Measurements from ENCODE around the gene U2AF2.

Gene U2AF2

DNA sequence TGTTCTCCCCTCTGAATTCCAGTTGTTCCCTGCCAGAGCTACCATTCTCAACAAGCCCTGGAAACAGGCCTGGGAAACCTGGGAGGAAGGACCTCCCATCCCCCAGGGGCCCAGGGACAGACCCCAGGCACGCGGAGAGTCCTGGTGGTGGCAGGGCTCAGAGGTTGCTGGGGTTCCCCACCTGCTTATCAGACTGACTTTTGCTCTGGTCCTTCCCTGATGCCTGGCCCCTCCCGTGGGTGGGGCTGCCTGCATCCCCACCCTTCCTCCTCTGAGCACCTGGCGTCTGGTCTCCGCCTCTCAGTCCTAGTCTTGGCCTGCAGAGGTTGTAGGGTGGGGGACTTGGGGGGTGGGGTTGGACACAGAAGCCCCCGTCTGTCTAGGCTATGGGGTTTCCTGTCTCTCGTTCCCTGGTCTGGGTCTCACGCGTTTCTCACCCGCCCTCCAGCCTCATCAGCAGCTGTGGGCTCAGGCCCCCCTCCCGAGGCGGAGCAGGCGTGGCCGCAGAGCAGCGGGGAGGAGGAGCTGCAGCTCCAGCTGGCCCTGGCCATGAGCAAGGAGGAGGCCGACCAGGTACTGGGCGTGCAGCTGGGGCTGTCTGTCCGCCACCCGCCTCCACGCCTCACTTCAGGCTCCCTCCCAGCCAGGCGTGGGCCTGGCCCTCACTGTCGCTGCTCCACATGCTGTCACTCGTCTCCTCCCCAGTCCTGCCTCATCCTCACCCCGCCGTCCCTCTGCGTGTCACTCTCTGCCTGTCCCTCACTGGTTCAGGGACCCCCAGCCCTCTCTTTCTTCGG, 33.8 kb downstream of the U2AF2 start:
- DNase-seq (ENCODE audit: low read depth) = no peak
- no peak overlapping the region for H3K4me3 ChIP-seq (ENCODE audit: low read depth, low read length)
- in situ Hi-C loops (cut with HindIII; ENCODE audit: low sequenced_read_pairs) = no loop called here
- TF ChIP-seq, protein P1, sequence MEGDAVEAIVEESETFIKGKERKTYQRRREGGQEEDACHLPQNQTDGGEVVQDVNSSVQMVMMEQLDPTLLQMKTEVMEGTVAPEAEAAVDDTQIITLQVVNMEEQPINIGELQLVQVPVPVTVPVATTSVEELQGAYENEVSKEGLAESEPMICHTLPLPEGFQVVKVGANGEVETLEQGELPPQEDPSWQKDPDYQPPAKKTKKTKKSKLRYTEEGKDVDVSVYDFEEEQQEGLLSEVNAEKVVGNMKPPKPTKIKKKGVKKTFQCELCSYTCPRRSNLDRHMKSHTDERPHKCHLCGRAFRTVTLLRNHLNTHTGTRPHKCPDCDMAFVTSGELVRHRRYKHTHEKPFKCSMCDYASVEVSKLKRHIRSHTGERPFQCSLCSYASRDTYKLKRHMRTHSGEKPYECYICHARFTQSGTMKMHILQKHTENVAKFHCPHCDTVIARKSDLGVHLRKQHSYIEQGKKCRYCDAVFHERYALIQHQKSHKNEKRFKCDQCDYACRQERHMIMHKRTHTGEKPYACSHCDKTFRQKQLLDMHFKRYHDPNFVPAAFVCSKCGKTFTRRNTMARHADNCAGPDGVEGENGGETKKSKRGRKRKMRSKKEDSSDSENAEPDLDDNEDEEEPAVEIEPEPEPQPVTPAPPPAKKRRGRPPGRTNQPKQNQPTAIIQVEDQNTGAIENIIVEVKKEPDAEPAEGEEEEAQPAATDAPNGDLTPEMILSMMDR (IDR thresholded peaks at IDR 0.05; ENCODE audit: low read depth, low read length, missing control alignments) = no peak

GRCh38 chr19:55689411-55690108, 34.7 kb downstream of the U2AF2 start:
- no peak overlapping the region for H3K4me3 ChIP-seq (ENCODE audit: low read depth, low read length)
- in situ Hi-C loops (cut with HindIII; ENCODE audit: low sequenced_read_pairs) = no loop called here
- DNase-seq (ENCODE audit: low read depth) = no peak
- TF ChIP-seq, protein P1 (IDR thresholded peaks at IDR 0.05; ENCODE audit: low read depth, low read length, missing control alignments) = no peak

GRCh38 chr19:55690109-55690768, 35.4 kb downstream of the U2AF2 start:
- in situ Hi-C loops (cut with HindIII; ENCODE audit: low sequenced_read_pairs) = no loop called here
- TF ChIP-seq, protein P1 (IDR thresholded peaks at IDR 0.05; ENCODE audit: low read depth, low read length, missing control alignments) = no peak
- DNase-seq (ENCODE audit: low read depth) = no peak
- H3K4me3 ChIP-seq (ENCODE audit: low read depth, low read length) = no peak overlapping the region

- TF ChIP-seq, protein P1 (IDR thresholded peaks at IDR 0.05; ENCODE audit: low read depth, low read length, missing control alignments) = no peak
- no peak overlapping the region for H3K4me3 ChIP-seq (ENCODE audit: low read depth, low read length)
- in situ Hi-C loops (cut with HindIII; ENCODE audit: low sequenced_read_pairs) = no loop called here
- no peak for DNase-seq (ENCODE audit: low read depth)
Observed at GRCh38 chr19:55690769-55691545, 36.1 kb downstream of the U2AF2 start.

- in situ Hi-C loops (cut with HindIII; ENCODE audit: low sequenced_read_pairs) = no loop called here
- no peak overlapping the region for H3K4me3 ChIP-seq (ENCODE audit: low read depth, low read length)
- TF ChIP-seq, protein P1 (IDR thresholded peaks at IDR 0.05; ENCODE audit: low read depth, low read length, missing control alignments) = no peak
- no peak for DNase-seq (ENCODE audit: low read depth)
Observed at GRCh38 chr19:55691561-55692481, 37.0 kb downstream of the U2AF2 start.

All from astrocyte of the cerebellum (primary cell).